Uterus (tissue), 2 donors: Measurements from ENCODE around the gene MCM10.
"Not testable (repeated sequence)": the region's sequence is repeated elsewhere in the genome, so short reads cannot be mapped to it uniquely, and the experiment has no call there.

ENCODE experiments used
- POLR2A ChIP-seq, 2 donors: fragments of 450-650 bp; IDR thresholded peaks; one replicate each; pipeline ENCODE4 v1.6.1; 2016; ENCODE audit warnings: antibody characterized with exemption in 2 of 2, mild to moderate bottlenecking in 1 of 2, moderate library complexity in 1 of 2
- TF ChIP-seq, protein P1 (sequence below), 4 experiments: fragments of 200-600 bp in 2 of 4; fragments of 450-650 bp in 2 of 4; sonication (generic) in 2 of 4; IDR thresholded peaks; one replicate each; pipeline ENCODE4 v1.5.1; 2016 to 2019; ENCODE audit warnings: antibody characterized with exemption in 4 of 4, mild to moderate bottlenecking in 2 of 4, moderate library complexity in 1 of 4

DNA sequence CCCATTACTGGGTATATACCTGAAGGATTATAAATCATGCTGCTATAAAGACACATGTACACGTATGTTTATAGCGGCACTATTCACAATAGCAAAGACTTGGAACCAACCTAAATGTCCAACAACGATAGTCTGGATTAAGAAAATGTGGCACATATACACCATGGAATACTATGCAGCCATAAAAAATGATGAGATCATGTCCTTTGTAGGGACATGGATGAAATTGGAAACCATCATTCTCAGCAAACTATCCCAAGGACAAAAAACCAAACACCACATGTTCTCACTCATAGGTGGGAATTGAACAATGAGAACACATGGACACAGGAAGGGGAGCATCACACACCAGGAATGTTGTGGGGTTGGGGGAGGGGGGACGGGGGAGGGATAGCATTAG, 5.5 kb upstream of the MCM10 start:
- TF ChIP-seq, protein P1, sequence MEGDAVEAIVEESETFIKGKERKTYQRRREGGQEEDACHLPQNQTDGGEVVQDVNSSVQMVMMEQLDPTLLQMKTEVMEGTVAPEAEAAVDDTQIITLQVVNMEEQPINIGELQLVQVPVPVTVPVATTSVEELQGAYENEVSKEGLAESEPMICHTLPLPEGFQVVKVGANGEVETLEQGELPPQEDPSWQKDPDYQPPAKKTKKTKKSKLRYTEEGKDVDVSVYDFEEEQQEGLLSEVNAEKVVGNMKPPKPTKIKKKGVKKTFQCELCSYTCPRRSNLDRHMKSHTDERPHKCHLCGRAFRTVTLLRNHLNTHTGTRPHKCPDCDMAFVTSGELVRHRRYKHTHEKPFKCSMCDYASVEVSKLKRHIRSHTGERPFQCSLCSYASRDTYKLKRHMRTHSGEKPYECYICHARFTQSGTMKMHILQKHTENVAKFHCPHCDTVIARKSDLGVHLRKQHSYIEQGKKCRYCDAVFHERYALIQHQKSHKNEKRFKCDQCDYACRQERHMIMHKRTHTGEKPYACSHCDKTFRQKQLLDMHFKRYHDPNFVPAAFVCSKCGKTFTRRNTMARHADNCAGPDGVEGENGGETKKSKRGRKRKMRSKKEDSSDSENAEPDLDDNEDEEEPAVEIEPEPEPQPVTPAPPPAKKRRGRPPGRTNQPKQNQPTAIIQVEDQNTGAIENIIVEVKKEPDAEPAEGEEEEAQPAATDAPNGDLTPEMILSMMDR (IDR thresholded peaks at IDR 0.05), result not testable (repeated sequence)
- not testable (repeated sequence) for TF ChIP-seq POLR2A (IDR thresholded peaks at IDR 0.05)
